NCI-H2081 (cell line): ENCODE measurements around the gene DSC1.

Experiments used
- DNase-seq, 2 experiments: peaks; one replicate each; lab custom pipeline; 2025; lab: John Stamatoyannopoulos, UW

DSC1 gene

GRCh38 chr18:31103423-31103822 is 59.2 kb downstream of the DSC1 start:
- no peak for DNase-seq

GRCh38 chr18:31102941-31103340 is 59.7 kb downstream of the DSC1 start:
- no peak for DNase-seq

GRCh38 chr18:31102025-31102684 is 60.5 kb downstream of the DSC1 start, which contains the start of gene DSC2:
Gene DSC2 (minus strand): TSS chr18:31102421. CDS start chr18:31101971, 450 bp downstream.
- DNase-seq: peak; percentile 27 to 51

GRCh38 chr18:31101183-31102024 is 61.3 kb downstream of the DSC1 start:
- peak; percentile 49 to 51 for DNase-seq

- DNase-seq: no peak
Measured at GRCh38 chr18:31100436-31101182, 62.0 kb downstream of the DSC1 start.

GRCh38 chr18:31099450-31100230 is 63.0 kb downstream of the DSC1 start:
- no peak for DNase-seq

GRCh38 chr18:31098878-31099277 is 63.8 kb downstream of the DSC1 start:
- DNase-seq: no peak

- DNase-seq: no peak
Measured at GRCh38 chr18:31097666-31098065, 65.0 kb downstream of the DSC1 start.

- DNase-seq: no peak
Measured at GRCh38 chr18:31093880-31094279, 68.8 kb downstream of the DSC1 start.

- no peak for DNase-seq
Measured at GRCh38 chr18:31093294-31093693, 69.4 kb downstream of the DSC1 start.

GRCh38 chr18:31091350-31091749 is 71.3 kb downstream of the DSC1 start:
- DNase-seq: no peak

GRCh38 chr18:31088532-31088931 is 74.1 kb downstream of the DSC1 start:
- DNase-seq: no peak

GRCh38 chr18:31079973-31080372 is 82.7 kb downstream of the DSC1 start:
- no peak for DNase-seq
